ENCODE data around the gene ORMDL2.
"Not testable (repeated sequence)": the region's sequence is repeated elsewhere in the genome, so short reads cannot be mapped to it uniquely, and the experiment has no call there.

The ORMDL2 gene

GRCh38 chr12:55829967-55830600 lies 12.2 kb downstream of the ORMDL2 start:
- no peak for DNase-seq

DNA sequence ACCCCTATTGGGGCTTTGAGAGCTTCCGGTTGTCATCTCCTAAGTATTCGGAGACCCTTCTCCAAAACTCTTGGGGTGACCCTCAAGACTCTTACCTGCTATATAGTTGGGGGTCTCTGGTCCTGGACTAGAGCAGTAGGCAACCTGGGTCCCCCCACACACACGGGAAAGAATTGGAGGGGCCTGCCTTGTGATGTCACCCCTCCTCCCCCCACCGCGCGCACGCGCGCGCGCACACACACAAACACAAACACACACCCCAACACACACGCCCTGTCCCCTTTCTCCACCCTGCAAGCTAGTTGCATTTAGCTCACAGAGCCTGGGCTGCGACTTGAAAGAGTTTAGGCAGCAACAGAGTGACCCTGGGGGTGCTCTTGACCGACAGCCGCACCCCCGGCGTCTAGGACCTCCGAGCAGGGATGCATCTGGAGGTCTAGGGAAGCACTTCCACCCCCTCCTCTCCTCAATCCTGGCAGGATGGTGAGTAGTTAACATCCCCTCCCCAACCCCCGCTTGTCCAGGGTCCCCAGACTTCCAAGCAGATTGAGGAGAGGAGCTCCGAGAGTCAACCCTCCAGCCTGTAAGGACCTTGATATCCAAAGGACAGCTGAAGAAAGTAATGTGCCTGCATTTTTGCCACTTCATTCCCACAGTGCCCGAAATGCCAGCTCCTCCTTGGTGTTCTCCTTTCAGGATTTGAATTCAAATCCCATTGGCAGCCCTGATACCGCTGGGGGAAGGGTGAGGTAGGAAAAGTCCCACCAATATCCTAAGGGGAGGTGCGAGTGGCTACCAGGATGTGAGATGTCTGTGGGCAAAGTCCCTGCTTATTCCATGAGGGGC lies 13.0 kb downstream of the ORMDL2 start:
- peak; percentile 19 for DNase-seq

- DNase-seq = no peak
Measured at GRCh38 chr12:55831447-55831815, 13.6 kb downstream of the ORMDL2 start.

GRCh38 chr12:55833056-55833455 lies 15.2 kb downstream of the ORMDL2 start:
- no peak for DNase-seq

GRCh38 chr12:55834400-55834799 lies 16.6 kb downstream of the ORMDL2 start:
- DNase-seq = not testable (repeated sequence)

DNA sequence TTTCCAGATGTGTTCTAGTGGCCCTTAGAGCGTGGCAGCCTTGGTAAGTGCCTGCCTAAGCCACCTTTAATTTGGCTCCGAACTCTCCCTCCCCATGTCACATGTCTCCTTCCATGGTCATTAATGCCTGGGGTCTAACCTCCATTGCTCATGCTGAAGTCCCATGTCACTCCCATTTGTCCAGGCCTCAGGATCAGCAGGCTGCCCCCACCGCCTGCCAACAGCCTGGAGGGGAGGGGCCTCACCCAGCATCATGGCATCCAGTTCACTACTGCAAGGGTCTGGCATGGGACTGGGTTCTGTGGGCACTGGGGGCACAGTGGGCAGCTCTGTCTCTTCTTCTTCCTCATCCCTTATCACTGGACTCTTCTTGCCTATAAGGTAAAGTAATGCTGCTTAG lies 20.5 kb downstream of the ORMDL2 start:
- no peak for DNase-seq

DNA sequence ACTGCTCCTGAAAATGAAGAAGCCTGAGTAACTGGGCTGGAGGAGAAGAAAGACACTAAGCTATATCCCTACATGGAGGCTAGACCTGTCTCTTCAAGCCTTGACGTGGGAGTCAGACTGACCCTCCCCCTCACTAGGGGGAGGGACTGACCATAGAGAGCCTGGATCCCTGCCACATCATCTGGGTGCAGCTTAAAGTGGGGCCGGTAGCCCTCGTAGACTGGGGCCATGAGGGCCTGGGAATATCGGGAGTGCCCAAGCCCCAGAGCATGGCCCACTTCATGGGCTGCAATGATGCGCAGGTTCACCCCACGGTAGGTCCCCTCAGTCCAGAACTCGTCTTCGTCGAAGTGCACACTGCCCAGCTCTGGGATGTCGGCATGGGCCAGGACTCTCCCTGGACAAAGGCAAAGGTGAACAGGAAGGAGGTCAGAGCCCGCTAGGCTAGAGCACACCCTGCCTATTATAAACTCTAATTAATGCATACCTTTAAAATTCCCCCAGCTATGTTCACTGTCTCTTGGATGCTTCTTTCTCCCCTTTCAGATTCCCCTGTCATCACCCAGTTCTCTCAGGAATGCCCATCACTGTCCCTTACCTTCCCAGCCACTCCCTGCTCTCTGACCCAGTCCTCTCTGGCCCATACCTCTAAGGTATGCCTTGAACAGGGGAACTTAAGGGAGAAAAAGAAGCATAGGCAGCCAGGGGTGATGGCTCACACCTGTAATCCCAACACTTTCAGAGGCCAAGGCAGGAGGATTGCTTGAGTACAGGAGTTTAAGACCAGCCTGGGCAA lies 21.7 kb downstream of the ORMDL2 start:
- DNase-seq = no peak

GRCh38 chr12:55840581-55841351 lies 22.9 kb downstream of the ORMDL2 start:
- DNase-seq = no peak

DNA sequence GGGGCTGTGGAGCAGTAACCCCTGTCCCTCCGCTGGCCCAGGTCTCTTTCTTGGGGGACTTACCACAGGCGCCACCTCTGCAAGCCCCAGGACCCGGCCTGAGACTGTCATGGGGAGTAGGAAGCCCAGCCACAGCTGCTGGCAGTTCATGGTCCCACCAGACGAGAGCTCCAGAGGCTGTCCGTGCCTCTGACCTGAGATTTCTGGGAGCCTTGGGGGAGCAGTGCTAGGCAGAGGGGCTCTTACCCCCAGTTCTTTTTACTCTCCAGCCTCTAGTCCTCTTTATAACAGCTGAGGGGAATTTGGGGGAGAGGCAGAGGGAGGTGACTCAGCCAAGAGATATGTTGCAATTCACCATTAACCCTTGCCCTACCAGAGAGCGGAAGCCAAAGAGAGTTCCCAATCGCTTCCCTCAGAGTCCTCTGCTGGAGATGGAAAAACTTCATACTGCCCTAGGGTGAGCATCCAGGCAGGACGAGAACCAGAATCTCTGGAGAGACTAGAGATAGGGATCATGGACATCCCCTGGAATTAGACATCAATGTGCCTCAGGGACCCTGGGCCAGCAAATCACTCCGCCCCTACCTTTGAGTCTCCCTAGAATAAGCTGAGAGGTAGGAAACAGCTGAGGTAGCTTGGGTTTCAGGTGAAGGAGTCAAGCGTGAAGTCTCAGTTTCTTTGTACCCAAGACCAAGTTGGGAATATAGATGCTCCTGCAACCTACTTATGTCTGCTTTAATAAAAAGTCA lies 25.0 kb downstream of the ORMDL2 start, which contains the start of gene MMP19:
Gene MMP19, minus strand, starts transcription at position 256 of the 749 bp plus-strand sequence. Its CDS starts 106 bp downstream, at position 150.
- DNase-seq = no peak

- DNase-seq = no peak
Measured at GRCh38 chr12:55843431-55843830, 25.6 kb downstream of the ORMDL2 start.

DNA sequence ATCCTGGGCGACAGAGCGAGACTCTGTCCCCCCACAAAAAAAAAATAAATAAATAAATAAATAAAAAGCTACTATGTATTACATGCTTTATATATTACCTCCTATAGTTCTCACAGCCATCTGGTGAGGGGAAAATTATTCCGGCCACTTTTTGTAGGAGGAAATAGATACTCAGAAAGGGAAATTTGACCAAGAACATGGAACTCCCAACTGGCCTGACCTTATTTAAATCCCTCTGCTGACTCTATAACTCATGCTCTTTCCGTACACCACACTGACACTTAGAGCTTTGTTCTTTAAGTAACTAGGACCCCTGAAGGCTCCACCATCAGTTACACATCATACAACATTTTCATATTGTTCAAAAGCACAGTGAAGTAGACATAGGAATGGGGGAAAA lies 27.1 kb downstream of the ORMDL2 start:
- DNase-seq = no peak

- DNase-seq = no peak
Measured at GRCh38 chr12:55845361-55845760, 27.5 kb downstream of the ORMDL2 start.

GRCh38 chr12:55845785-55846496 lies 28.1 kb downstream of the ORMDL2 start:
- no peak for DNase-seq

DNA sequence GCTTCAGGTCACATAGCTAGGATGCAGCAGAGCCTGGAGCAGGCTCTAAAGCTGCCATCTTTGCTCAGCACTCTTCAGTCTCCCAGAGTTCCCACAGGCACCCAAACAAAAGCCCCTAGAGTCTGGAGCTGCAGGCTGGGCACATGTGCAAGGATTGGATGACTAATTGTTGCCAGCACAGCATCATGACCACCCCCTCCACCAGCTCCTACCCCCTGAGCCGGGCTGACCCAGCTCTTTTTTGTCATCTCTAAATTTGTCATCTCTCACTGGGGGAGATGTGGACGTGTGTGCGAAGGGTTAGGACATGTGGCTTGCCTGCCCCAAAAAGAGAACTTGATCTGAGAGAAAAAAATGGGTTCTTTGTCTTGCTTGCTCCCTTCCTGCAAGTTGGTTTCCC lies 29.2 kb downstream of the ORMDL2 start:
- DNase-seq = no peak

DNA sequence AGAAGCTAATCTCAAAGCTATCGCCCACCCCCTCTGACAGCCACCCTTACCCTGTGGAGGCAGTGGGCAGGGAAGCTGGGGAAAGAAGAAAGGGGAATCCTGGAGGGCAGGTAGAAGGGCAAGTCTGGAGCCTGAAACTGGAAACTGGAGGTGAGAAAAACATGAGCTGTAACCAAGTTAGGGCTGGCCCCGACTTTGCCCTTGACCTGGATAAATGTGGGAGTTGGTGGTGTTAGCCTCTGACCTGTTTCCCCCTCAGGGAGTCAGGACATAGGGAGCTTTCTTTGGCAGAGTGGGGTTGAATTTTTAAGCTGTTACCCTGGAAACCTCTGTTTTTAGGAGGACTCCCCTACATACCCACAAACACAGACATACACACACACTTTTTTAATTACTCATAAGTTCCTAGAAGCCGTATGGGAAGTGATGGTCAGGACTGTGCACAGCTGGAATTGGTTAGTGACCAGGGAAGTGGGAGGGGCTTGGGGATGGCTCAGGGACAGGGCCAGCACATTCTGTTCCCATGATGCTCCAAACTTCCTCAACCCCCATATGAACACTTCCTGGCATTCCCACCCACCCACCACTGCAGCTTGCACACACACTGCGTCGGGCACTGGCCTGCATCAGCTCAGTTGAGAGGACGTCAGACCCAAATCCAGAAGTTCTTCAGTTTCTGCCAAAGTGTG lies 29.9 kb downstream of the ORMDL2 start:
- no peak for DNase-seq

GRCh38 chr12:55849616-55850343 lies 31.9 kb downstream of the ORMDL2 start:
- DNase-seq = no peak

DNA sequence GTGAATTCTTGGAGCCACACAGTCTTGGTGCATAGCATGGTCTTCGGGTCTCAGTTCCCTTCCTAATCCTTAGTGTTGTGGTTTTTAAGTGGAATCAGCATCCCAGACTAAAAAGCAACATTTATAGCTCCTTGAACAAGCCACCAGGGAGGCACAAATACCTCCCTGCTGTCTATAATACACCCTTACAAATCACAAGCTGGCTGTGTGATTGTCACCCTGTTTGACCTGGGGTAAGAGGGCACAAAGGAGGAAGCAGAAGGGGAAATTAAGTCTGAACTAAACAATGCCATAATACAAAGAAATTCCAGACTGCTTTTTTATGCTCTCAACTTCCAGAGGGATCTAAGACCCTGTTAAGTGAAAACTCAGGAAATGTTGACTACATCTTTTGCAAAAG lies 32.6 kb downstream of the ORMDL2 start:
- no peak for DNase-seq

GRCh38 chr12:55850893-55851292 lies 33.1 kb downstream of the ORMDL2 start:
- DNase-seq = no peak

DNA sequence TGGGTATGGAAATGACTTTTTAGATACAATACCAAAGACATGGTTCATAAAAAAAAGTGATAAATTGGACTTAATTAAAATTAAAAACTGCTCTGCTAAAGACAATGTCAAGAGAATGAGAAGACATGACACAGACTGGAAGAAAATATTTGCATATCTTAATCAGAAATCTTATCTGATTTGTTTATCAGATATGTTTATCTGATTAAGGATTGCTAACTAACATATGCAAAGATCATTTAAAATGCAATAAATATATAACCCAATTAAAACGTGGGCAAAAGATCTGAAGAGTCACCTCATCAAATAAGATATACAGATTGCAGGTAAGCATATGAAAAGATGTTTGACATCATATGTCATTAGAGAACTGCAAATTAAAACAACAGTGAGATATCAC lies 34.9 kb downstream of the ORMDL2 start:
- DNase-seq = no peak

DNA sequence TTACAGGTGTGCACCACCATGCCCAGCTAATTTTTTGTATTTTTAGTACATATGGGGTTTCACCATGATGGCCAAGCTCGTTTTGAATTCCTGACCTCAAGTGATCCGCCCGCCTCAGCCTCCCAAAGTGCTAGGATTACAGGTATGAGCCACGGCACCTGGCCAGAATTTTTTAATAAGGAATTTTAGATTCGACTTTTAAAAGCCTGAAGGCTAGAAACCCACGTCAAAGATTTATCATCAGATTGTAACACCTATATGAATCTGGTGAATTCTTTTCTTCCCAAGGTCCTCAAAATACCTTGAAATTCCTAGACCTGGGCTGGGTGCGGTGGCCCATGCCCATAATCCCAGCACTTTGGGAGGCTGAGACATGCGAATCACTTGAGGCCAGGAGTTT lies 43.6 kb downstream of the ORMDL2 start:
- no peak for DNase-seq
